Gastroesophageal sphincter (tissue), 4 donors: ENCODE measurements around the gene SLC25A25. TPM values are rescaled to one million over a fixed set of nuclear protein-coding genes. Genes with fewer than 3 reads are reported as not detected.
A peak's percentile ranks its signal among the peaks of the same experiment; 100 is the strongest.

Experiments
- ATAC-seq: fragments of 150-250 bp; one replicate; pipeline ENCODE4 v1.9.1; 2016; ENCODE audit warnings: mild to moderate bottlenecking, moderate library complexity
- H3K27ac ChIP-seq, 4 donors: fragments of 200-600 bp; sonication (generic) in 3 of 4; 1 replicate in 3 of 4; 2 replicates in 1 of 4; pipeline ENCODE4 v1.5.1; 2016 to 2019
- H3K27me3 ChIP-seq: fragments of 200-600 bp; sonication (generic); one replicate; pipeline ENCODE4 v1.5.1; 2019
- H3K36me3 ChIP-seq, 2 donors: fragments of 200-600 bp; sonication (generic); one replicate each; pipeline ENCODE4 v1.5.1; 2019; ENCODE audit warnings: control low read depth in 1 of 2
- H3K4me1 ChIP-seq, 3 donors: fragments of 200-600 bp; sonication (generic); 1 replicate in 2 of 3; 2 replicates in 1 of 3; pipeline ENCODE4 v1.5.1; 2016 to 2019; ENCODE audit warnings: control low read depth in 2 of 3
- H3K4me3 ChIP-seq, 2 donors: fragments of 200-600 bp; sonication (generic); one replicate each; pipeline ENCODE4 v1.5.1; 2019; ENCODE audit warnings: mild to moderate bottlenecking in 1 of 2, moderate library complexity in 1 of 2
- H3K9me3 ChIP-seq, 3 donors: fragments of 200-600 bp; sonication (generic); one replicate each; pipeline ENCODE4 v1.5.1; 2017 to 2019; ENCODE audit warnings: control low read depth in 2 of 3
- CTCF ChIP-seq, 4 experiments: fragments of 200-600 bp in 2 of 4; fragments of 450-650 bp in 2 of 4; sonication (generic) in 1 of 4; IDR thresholded peaks; one replicate each; pipeline ENCODE4 v1.5.1; 2017 to 2019; ENCODE audit warnings: antibody characterized with exemption in 4 of 4, mild to moderate bottlenecking in 2 of 4, moderate library complexity in 2 of 4
- EP300 ChIP-seq: sonication (generic); formaldehyde crosslinking; IDR thresholded peaks from one replicate; pipeline ENCODE4 v1.6.1; 2017; ENCODE audit warnings: antibody characterized with exemption, mild to moderate bottlenecking
- POLR2A ChIP-seq, 2 donors: fragments of 450-650 bp; IDR thresholded peaks; one replicate each; pipeline ENCODE4 v1.6.1; 2017; ENCODE audit warnings: antibody characterized with exemption in 2 of 2, mild to moderate bottlenecking in 2 of 2, moderate library complexity in 1 of 2
- POLR2AphosphoS5 ChIP-seq: sonication (generic); formaldehyde crosslinking; IDR thresholded peaks from one replicate; pipeline ENCODE4 v1.6.1; 2017; ENCODE audit warnings: antibody characterized with exemption
- WGBS, 2 donors: methylation state at CpG; one replicate each; pipeline ENCODE4 v1.1.5; 2018; ENCODE audit warnings: low coverage in 1 of 2; 5-methylcytosine and 5-hydroxymethylcytosine counted together
- total RNA-seq, 4 donors: library from RNA; depleted of rRNA; stranded (reverse); fragments of >200 nt; gene quantifications; one replicate each; pipeline ENCODE4 v1.1.0, GENCODE V29; 2016

The SLC25A25 gene
- total RNA-seq, 4 donors from 2014 or later: 16.1 to 64.1 (median 18.3) TPM

- Histone ChIP-seq H3K4me3 (no peak overlapping the region), H3K27me3 (no peaks in the 10 kb centered on the region), H3K27ac (no peak overlapping the region), H3K9me3 (no peaks in the 10 kb centered on the region), H3K4me1 (peaks cover 0 to 38% (median 25%) of the 10 kb centered on the region in 3 donors), H3K36me3 (peaks cover 0 to 53% of the 10 kb centered on the region in 2 donors)
- no peak for TF ChIP-seq EP300
- TF ChIP-seq CTCF (IDR thresholded peaks at IDR 0.05): no peak
- no peak for TF ChIP-seq POLR2A (IDR thresholded peaks at IDR 0.05)
- ATAC-seq: no peak
- WGBS, 2 donors: no CpG with 5 or more reads among the region's 8 CpGs
These were observed 56.4 kb downstream of the SLC25A25 start for GRCh38 chr9:128124451-128124850.

GRCh38 chr9:128124873-128125579, 57.0 kb downstream of the SLC25A25 start:
- Histone ChIP-seq H3K4me1 (peaks cover 0 to 41% (median 26%) of the 10 kb centered on the region in 3 donors), H3K27ac (peak overlapping the region in 1 of 4 donors; percentile 7), H3K9me3 (no peaks in the 10 kb centered on the region), H3K27me3 (no peaks in the 10 kb centered on the region), H3K36me3 (peaks cover 0 to 53% of the 10 kb centered on the region in 2 donors), H3K4me3 (no peak overlapping the region)
- TF ChIP-seq POLR2A (IDR thresholded peaks at IDR 0.05) (no peak), EP300 (no peak), CTCF (IDR thresholded peaks at IDR 0.05) (peak in 3 of 4 experiments; percentile 34 to 63 (median 38))
- ATAC-seq: no peak
- WGBS, 2 donors: 24 to 28% methylated on average over 2 to 6 of the region's 16 CpGs

GRCh38 chr9:128125580-128126354, 57.7 kb downstream of the SLC25A25 start:
- TF ChIP-seq EP300: no peak
- TF ChIP-seq CTCF (IDR thresholded peaks at IDR 0.05): no peak
- TF ChIP-seq POLR2A (IDR thresholded peaks at IDR 0.05): no peak
- Histone ChIP-seq H3K9me3 (no peaks in the 10 kb centered on the region), H3K36me3 (peaks cover 0 to 46% of the 10 kb centered on the region in 2 donors), H3K4me3 (no peak overlapping the region), H3K27me3 (peaks cover under 1% of the 10 kb centered on the region), H3K4me1 (peaks cover 0 to 41% (median 26%) of the 10 kb centered on the region in 3 donors), H3K27ac (peak overlapping the region in 1 of 4 donors; percentile 7)
- no peak for ATAC-seq
- WGBS, 2 donors: 36 to 71% methylated on average over 1 to 3 of the region's 10 CpGs

- peaks cover 14% of the 10 kb centered on the region for H3K27me3 ChIP-seq
- H3K36me3 ChIP-seq: peaks cover 0 to 28% of the 10 kb centered on the region in 2 donors
- H3K27ac ChIP-seq: peak within 1 kb of the TSS; percentile 74 to 96 (median 93)
- no CpG with 5 or more reads among the region's 56 CpGs for WGBS, 2 donors
- peak within 1 kb of the TSS; percentile 77 to 95 for H3K4me3 ChIP-seq
- peaks cover 0 to 41% (median 26%) of the 10 kb centered on the region in 3 donors for H3K4me1 ChIP-seq
- TF ChIP-seq CTCF (IDR thresholded peaks at IDR 0.05) (no peak), POLR2A (IDR thresholded peaks at IDR 0.05) (peak in 1 of 2 donors; percentile 39), POLR2AphosphoS5 (peak; percentile 44)
- peak; percentile 87 for ATAC-seq
- H3K9me3 ChIP-seq: no peaks in the 10 kb centered on the region
These were observed 59.5 kb downstream of the SLC25A25 start, which contains the start of gene PTGES2 for GRCh38 chr9:128127568-128127989. Gene PTGES2 (minus strand): TSS chr9:128127729. CDS start chr9:128127717, 12 bp downstream.
